Measurements from ENCODE around the gene GALNT2. TPM values are rescaled to one million over a fixed set of nuclear protein-coding genes. Genes with fewer than 3 reads are reported as not detected.

The GALNT2 gene
- total and polyA plus RNA-seq, 2 donors from 2014 or later: 20.2 to 59.2 TPM

- no peak overlapping the region for H3K4me3 ChIP-seq (ENCODE audit: low read length in 3 of 3)
- TF ChIP-seq, protein P1, sequence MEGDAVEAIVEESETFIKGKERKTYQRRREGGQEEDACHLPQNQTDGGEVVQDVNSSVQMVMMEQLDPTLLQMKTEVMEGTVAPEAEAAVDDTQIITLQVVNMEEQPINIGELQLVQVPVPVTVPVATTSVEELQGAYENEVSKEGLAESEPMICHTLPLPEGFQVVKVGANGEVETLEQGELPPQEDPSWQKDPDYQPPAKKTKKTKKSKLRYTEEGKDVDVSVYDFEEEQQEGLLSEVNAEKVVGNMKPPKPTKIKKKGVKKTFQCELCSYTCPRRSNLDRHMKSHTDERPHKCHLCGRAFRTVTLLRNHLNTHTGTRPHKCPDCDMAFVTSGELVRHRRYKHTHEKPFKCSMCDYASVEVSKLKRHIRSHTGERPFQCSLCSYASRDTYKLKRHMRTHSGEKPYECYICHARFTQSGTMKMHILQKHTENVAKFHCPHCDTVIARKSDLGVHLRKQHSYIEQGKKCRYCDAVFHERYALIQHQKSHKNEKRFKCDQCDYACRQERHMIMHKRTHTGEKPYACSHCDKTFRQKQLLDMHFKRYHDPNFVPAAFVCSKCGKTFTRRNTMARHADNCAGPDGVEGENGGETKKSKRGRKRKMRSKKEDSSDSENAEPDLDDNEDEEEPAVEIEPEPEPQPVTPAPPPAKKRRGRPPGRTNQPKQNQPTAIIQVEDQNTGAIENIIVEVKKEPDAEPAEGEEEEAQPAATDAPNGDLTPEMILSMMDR (IDR thresholded peaks at IDR 0.05; ENCODE audit: borderline replicate concordance, extremely low read depth, insufficient read depth): no peak
- DNase-seq (no peak), FAIRE-seq (no peak)
- intact Hi-C loops (cut with DNase I): no loop called here
- peaks cover 0 to 6% (median 0%) of the 10 kb centered on the region in 3 donors for H3K9me3 ChIP-seq (ENCODE audit: control insufficient read depth in 2 of 3, insufficient read depth in 1 of 3, low read length in 3 of 3)
- H3K27ac ChIP-seq (ENCODE audit: low read depth in 2 of 2, low read length in 2 of 2): no peak overlapping the region
- H3K36me3 ChIP-seq (ENCODE audit: control insufficient read depth in 2 of 3, insufficient read depth in 3 of 3, low read length in 3 of 3): no peaks in the 10 kb centered on the region
- H3K27me3 ChIP-seq (ENCODE audit: control insufficient read depth, insufficient read depth, low read length): no peaks in the 10 kb centered on the region
- H3K4me1 ChIP-seq (ENCODE audit: control insufficient read depth in 2 of 3, insufficient read depth in 2 of 3, low read depth in 1 of 3, low read length in 3 of 3): no peaks in the 10 kb centered on the region
- no peak overlapping the region for H3K9ac ChIP-seq (ENCODE audit: low read length in 3 of 3)
Measured at GRCh38 chr1:230030122-230030821, 36.8 kb upstream of the GALNT2 start.

DNA sequence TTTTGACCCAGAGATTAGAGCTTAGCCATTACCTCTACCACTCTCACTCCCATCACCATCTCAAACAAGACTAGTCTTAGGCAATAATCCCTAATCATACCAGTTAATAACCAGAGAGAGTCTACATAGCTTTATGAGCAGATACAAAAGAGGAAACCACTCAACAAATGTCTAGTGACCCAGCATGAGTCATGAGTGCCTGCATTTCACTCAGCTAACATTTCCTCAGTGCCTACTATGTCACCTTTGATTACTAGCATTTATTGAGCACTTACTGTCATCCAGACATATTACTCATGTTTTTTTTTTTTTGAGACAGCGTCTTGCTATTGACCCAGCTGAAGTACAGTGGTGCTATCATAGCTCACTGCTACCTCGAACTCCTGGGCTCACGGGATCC lies 35.9 kb upstream of the GALNT2 start:
- no peak overlapping the region for H3K9ac ChIP-seq (ENCODE audit: low read length in 3 of 3)
- peaks cover 0 to under 1% (median 0%) of the 10 kb centered on the region in 3 donors for H3K9me3 ChIP-seq (ENCODE audit: control insufficient read depth in 2 of 3, insufficient read depth in 1 of 3, low read length in 3 of 3)
- H3K27me3 ChIP-seq (ENCODE audit: control insufficient read depth, insufficient read depth, low read length): no peaks in the 10 kb centered on the region
- DNase-seq: no peak
- intact Hi-C loops (cut with DNase I): no loop called here
- no peaks in the 10 kb centered on the region for H3K36me3 ChIP-seq (ENCODE audit: control insufficient read depth in 2 of 3, insufficient read depth in 3 of 3, low read length in 3 of 3)
- TF ChIP-seq, protein P1 (IDR thresholded peaks at IDR 0.05; ENCODE audit: borderline replicate concordance, extremely low read depth, insufficient read depth): no peak
- H3K27ac ChIP-seq (ENCODE audit: low read depth in 2 of 2, low read length in 2 of 2): no peak overlapping the region
- no peaks in the 10 kb centered on the region for H3K4me1 ChIP-seq (ENCODE audit: control insufficient read depth in 2 of 3, insufficient read depth in 2 of 3, low read depth in 1 of 3, low read length in 3 of 3)
- H3K4me3 ChIP-seq (ENCODE audit: low read length in 3 of 3): no peak overlapping the region
- FAIRE-seq: no peak

DNA sequence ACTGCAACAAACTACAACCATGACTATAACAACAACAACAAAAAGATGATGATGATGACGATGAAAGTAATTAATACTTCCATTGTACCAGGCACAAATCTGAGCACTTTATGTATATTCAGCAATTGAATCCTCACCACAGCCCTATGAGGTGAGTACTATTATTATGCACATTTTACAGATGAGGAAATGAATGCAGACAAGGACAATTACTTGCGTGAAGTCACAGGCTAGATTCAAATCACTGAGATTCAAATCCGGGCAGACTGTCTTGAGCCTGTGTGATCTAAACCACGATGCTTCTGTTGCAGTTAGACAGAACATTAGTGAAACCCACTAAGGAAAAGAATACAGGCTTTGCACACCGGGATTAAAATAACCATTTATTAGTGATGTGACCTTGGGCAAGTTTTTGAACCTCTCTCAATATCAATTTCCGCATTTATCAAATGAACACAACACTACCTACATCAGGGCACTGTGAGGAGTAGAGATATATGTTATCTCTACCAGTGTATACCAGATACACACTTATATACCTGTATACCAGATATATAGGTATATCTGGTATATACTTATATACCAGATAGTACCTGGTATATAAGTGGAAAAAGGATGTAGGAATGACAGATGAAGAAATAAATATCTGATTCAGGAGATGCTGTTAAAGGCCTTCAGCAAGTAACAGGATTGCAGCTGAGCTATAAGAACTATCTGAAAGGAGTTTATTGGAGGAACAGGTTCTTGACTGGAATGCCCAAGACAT lies 34.3 kb upstream of the GALNT2 start:
- H3K36me3 ChIP-seq (ENCODE audit: control insufficient read depth in 2 of 3, insufficient read depth in 3 of 3, low read length in 3 of 3): no peaks in the 10 kb centered on the region
- no peak for FAIRE-seq
- H3K27ac ChIP-seq (ENCODE audit: low read depth in 2 of 2, low read length in 2 of 2): no peak overlapping the region
- no peaks in the 10 kb centered on the region for H3K27me3 ChIP-seq (ENCODE audit: control insufficient read depth, insufficient read depth, low read length)
- no peaks in the 10 kb centered on the region for H3K4me1 ChIP-seq (ENCODE audit: control insufficient read depth in 2 of 3, insufficient read depth in 2 of 3, low read depth in 1 of 3, low read length in 3 of 3)
- intact Hi-C loops (cut with DNase I): no loop called here
- no peaks in the 10 kb centered on the region for H3K9me3 ChIP-seq (ENCODE audit: control insufficient read depth in 2 of 3, insufficient read depth in 1 of 3, low read length in 3 of 3)
- no peak overlapping the region for H3K9ac ChIP-seq (ENCODE audit: low read length in 3 of 3)
- H3K4me3 ChIP-seq (ENCODE audit: low read length in 3 of 3): no peak overlapping the region
- no peak for DNase-seq
- TF ChIP-seq, protein P1 (IDR thresholded peaks at IDR 0.05; ENCODE audit: borderline replicate concordance, extremely low read depth, insufficient read depth): no peak

Data from kidney (tissue), 14 donors.